HG03196 (cell line): ENCODE data around the gene PCED1B.
A peak's percentile ranks its signal among the peaks of the same experiment; 100 is the strongest.
"Not testable (repeated sequence)": the region's sequence is repeated elsewhere in the genome, so short reads cannot be mapped to it uniquely, and the experiment has no call there.

Source experiments
- ATAC-seq: cut with Tn5 transposase; IDR thresholded peaks from one replicate; pipeline ENCODE4 v1.9.1; 2021; ENCODE audit not compliant: unreplicated experiment

PCED1B gene

DNA sequence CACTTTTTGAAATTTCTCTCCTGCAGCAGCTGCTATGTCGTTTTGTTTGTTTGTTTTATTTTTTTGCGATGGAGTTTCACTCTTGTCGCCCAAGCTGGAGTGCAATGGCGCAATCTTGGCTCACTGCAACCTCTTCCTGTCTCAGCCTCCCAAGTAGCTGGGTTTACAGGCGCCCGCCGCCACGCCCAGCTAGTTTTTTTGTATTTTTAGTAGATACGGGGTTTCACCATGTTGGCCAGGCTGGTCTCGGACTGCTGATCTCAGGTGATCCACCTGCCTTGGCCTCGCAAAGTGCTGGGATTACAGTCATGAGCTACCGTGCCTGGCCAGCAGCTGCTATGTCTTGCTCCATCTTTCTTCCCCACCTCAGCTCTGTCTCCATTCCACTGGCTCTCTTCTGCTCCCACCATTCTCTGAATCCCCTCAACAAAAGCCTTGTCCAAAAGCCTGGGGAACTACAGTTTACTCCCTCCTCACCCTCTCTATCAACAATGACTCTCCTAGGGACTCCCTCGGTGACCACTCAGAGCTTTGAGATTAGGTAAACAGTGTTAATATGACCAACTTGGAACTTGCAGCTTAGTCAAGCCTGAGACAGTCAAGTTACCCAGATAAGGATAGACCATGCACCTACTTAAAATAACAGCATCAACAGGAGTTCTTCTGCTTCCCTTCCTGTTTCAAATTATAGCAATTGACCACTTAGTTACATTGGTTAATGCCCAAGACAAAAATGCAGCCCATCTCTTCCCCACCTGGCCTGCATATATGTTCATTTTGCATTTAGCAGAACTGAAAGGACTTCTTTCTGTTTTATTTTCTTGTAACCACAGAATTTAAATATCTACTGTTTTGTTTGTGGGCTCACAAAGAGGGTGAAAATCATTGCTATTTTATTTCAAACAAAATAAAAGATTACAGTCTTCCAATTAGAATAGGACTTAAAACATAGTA is 189.4 kb downstream of the PCED1B start:
- ATAC-seq = peak; percentile 84

- no peak for ATAC-seq
Measured at GRCh38 chr12:47269916-47270315, 190.5 kb downstream of the PCED1B start.

DNA sequence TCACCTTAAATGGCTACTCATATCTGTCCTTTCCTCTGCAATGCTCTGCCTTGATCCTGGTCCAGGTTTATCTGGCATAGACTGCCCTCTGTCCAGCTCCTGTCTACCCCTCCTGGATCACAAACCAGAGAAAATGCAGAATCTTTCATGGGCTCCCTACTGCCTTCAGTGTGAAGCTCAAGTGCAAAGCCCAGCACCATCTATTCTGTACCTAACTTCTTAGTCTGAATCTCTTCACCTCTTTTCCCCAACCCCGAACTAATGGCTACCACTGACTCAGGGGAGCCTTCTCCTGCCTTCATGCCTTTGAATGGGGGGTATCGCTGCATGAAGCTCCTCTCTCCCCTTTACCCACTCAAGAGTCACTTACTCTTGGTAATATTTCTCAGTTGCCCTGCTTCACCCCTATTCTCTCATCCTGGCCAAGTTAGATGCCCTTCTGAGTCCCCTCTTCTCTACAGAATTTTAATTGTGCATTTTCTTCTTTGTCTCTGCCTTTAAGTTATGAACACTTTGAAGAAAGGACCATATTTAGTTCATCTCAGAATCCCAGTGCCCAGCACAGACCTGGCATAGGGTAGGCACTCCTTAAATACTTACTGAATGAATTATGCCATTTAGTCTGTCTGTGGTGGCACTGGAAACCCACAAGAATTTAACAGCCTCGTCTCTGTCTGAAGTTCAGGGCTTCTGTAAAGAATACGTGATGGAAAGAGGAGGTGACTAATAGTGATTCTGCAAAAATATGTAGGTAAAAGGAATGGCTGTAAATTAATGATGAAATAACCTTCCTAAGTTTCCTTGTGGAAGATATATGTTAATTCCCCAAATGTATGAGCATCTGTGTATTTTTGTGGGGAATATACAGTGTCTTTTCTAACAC is 191.6 kb downstream of the PCED1B start:
- no peak for ATAC-seq

DNA sequence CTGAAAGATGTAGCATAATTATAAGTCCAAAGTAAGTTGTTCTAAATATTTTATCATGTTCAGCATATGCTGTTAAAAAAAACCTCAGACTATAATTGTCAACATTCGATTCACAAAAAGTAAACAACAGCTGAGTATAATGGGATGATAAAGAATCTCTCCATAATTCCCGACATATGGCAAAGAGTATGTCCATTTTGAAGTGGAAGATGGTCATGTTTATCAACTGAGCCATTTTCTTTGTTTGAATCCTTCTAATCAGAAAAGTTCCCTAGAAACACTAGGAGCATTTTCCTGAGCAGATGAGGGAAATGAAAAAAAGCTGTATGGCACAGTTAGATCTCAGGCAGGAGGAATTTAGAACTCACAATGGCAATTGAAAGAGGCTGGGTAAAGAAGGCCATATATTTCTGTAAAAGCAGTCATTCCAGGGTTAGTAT is 192.4 kb downstream of the PCED1B start:
- ATAC-seq = no peak

DNA sequence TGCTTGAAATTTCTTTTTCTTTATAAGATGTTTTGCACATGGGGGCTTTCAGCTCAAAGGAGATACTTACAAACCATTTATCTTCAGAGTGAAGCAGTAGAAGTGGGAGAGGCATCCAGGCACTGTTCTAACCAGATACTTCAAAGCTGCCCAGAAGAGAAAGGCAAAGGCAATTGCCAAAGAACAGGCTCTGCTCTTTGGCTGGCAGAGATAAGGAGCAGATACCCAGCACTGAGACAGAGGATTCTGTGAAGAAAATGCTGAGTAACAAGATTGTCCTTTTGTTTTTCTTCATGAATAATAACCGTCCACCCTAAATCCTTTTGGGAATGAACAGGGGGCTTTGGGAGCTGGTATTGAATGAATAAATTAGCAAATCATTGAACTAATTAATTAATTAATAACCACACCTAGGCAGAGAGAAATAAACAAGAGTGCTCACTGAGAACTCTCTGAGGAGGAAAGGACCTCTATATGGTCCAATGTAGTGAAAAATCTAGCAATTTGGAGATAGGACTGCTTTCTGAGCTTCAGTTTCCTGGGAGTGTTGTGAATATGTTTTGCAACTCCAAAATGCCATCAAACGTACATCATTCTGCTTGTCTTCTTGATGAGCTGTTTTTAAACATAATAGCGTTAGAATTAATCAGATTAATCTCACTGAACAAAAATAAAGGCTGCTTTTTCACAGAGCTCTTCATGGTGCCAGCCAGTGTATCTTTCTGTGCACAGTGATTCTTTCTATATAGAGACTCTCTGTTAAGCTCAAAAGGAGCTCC is 193.2 kb downstream of the PCED1B start:
- no peak for ATAC-seq

GRCh38 chr12:47273191-47273626 is 193.8 kb downstream of the PCED1B start:
- ATAC-seq = no peak

DNA sequence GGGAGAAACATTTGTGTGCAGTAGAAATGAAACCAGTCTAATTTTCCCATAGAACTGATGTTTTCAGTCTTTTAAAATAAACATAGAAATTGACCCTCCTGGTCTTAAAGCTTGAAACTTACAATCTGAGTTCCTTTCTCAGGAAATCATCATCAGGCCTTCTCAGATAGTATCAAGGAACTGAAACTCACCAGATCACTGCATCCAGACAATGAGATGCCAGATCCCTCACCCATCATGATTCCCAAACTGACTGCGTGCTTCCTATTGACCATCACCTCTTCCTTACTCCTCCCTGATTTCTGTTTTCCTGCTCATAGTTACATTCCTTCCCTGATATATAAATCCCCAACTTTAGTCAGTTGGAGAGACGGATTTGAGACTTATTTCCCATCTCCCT is 195.3 kb downstream of the PCED1B start:
- ATAC-seq = no peak

DNA sequence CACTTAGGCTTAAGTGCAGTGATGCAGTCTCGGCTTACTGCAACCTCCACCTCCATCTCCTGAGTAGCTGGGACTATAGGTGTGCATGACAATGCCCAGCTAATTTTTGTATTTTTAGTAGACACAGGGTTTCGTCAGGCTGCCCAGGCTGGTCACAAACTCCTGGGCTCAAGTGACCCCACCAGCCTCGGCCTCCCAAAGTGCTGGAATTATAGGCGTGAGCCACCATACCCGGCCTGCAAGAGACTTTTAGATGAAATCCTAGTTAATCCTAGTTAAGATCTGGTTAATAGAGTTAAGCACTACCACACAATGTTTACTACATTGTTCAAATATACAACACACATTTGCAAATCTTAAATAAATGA is 196.8 kb downstream of the PCED1B start:
- ATAC-seq = no peak

DNA sequence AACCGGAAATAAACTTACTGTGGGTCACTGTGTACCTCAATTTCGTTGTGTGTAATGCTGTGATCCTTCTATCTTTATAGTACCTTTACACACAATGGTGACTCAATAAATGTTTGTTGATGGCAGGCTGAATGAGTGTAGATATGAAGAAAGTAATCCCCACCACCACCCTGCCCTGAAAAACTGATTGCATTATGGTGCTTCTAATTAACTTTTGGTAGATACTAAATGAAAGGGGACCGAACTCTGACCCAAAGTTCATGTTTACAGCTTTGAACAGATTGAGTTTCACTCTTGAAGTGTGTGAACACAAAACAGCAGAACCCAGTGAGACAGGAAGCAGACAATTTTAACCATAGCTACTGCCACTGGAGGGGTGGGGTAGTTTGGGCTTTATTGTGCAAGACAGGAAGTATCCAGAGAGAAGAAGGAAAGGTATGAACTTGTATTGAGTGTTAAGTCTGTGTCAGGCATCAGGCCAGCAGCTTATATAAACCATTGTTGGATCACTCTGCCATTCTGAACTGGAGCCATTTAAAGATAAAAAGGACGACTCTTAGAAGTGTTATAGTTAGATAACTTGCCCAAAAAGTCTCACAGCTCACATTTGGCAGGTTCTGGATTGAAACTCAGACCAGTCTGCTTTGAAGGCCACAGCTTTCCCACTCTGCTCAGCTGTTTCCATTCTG is 197.3 kb downstream of the PCED1B start:
- peak; percentile 89 for ATAC-seq

- ATAC-seq = no peak
Measured at GRCh38 chr12:47277972-47278448, 198.6 kb downstream of the PCED1B start.

DNA sequence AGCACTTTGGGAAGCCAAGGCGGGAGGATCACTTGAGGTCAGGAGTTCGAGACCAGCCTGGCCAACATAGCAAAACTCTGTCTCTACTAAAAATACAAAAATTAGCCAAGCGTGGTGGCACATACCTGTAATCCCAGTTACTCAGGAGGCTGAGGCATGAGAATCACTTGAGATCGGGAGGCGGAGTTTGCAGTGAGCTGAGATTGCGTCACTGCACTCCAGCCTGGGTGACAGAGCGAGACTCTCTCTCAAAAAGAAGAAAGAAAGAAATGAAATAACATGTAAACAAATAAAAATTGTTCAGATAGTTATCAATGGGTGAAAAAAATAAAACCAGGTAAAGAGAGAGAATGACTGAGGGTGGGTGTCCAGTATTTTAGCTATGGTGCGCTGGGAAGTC is 200.3 kb downstream of the PCED1B start:
- ATAC-seq = not testable (repeated sequence)

DNA sequence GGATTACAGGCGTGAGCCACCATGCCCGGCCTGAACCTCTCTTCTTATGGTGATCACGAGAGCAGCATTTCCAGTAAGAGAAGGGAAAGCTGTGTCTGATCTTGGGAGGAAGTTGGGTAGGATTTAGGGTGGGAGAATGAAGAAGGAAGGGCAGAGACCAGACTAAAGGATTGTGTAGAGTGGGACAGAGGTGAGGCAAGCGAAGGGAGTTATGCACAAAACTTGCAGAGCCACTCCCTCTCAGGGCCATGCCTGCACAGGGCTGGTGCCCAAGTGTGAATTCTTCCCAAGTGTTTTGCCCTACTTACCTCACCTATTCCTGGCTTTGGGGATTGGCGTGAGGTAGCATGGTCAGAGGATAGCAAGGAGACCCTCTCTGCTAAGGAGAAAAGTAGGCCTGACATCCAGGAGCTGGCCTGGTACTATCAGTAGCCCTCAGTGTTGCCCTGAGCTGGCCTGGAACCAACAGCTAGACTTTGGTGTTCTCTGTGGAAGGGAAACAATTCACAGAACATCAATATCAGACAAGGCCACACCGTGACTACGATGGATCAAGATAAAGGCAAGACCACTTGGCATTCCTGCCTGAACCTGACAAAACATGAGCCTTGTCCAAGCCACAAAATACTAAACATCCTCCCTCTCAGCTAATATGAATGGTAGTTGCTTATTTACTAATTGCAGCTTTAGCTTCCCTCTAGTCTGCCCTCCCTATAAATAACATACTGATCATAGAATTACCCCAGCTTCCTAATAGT is 201.3 kb downstream of the PCED1B start:
- ATAC-seq = no peak

- no peak for ATAC-seq
Measured at GRCh38 chr12:47281667-47282171, 202.3 kb downstream of the PCED1B start.

- no peak for ATAC-seq
Measured at GRCh38 chr12:47282206-47282605, 202.8 kb downstream of the PCED1B start.
